GM19193 (cell line): Measurements from ENCODE around the gene NUMB.

Experiments
- POLR2A ChIP-seq: IDR thresholded peaks from 4 replicates; pipeline ENCODE4 v1.6.1; 2011; ENCODE audit not compliant: insufficient read depth, insufficient read length; ENCODE audit errors: extremely low read depth

Gene NUMB

DNA sequence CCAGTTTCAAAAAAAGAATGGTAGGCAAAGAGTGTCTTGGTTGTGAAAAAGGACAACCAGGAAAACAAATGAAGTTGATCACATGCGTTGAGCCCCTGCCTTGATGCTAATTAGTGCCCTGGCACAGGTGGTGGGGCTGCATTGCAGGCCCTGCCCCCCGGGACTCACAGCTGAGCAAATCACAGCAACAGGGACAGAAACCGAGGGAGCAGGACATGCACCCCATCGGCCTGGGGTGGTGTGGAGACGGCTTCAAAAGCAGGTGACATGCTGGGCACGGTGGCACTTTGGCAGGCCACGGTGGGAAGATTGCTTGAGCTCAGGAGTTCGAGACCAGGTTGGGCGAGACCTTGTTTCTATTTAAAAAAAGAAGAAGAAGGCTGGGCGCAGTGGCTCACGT is 222.2 kb downstream of the NUMB start:
- TF ChIP-seq POLR2A: no peak

- TF ChIP-seq POLR2A: no peak
Measured at GRCh38 chr14:73235531-73236155, 222.7 kb downstream of the NUMB start.

- TF ChIP-seq POLR2A: no peak
Measured at GRCh38 chr14:73234586-73235394, 223.6 kb downstream of the NUMB start.

- TF ChIP-seq POLR2A: no peak
Measured at GRCh38 chr14:73234029-73234428, 224.3 kb downstream of the NUMB start.

- no peak for TF ChIP-seq POLR2A
Measured at GRCh38 chr14:73233564-73233963, 224.8 kb downstream of the NUMB start.

DNA sequence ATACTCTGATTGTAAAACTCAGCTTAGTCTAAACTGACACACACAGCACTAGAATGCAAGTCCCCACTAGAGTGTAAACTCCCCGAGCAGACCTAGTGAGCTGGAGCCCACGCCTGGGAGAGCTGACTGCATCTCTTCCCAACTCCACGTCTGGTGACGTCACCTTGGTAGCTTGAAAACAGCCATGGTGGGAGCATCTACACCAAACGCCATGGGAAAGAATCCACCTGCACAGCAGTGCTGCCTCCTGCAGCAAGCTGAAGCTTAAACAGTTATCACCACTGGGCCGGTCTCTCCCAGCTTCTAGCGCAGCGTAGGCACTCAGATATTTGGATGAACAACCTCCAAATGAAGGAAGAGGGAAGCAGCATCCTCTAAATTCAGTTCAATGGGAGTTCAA is 225.4 kb downstream of the NUMB start:
- TF ChIP-seq POLR2A: no peak

GRCh38 chr14:73231981-73232851 is 226.1 kb downstream of the NUMB start:
- TF ChIP-seq POLR2A: no peak

DNA sequence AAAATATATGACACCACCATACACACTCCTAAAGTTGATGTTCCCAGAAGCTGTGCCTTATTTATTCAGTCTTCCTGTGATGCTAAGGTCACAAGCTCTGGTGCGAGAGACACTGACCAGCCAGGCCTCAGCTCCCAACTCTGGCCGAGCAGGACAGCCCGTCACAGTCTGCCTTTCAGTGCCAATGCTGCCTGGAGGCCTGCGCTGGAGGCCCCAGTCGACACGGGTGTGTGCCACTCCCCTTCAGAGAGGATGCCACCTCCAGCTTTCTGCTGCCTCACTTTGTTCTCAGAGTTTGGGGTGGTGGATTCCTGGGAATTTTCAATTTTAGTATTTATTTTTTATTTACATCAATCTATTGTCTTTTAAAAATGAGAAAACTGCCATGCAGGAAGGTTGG is 228.3 kb downstream of the NUMB start:
- no peak for TF ChIP-seq POLR2A

- TF ChIP-seq POLR2A: no peak
Measured at GRCh38 chr14:73227812-73228781, 230.2 kb downstream of the NUMB start.

GRCh38 chr14:73225496-73225895 is 232.8 kb downstream of the NUMB start:
- no peak for TF ChIP-seq POLR2A
